ENCODE data around the gene LRRC4C. TPM values are rescaled to one million over a fixed set of nuclear protein-coding genes. Genes with fewer than 3 reads are reported as not detected.

LRRC4C gene
- total and polyA plus RNA-seq, 4 experiments from 2014 or later, result not detected

DNA sequence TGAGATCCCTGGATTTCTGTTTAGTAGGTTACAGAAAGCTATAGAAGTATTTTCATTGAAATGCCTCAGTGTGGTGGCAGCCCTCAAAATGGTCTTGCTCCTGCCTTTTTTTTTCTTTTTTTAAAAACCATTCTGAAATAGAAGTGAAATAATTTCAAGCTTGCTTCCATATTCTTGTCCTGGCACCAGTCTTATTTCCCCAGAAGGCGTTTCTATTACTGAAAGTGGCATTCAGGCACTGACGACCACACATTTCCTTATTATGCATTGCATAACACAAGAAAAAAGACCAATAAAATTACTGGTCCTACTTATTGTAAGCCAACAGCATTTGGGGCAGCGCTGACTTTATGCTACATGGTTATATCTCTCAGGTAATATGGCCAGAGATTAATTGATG is 24.5 kb upstream of the LRRC4C start:
- Mint-ChIP-seq H3K9me3 (peaks cover 2 to 12% (median 6%) of the 10 kb centered on the region in 8 donors), H3K4me1 (no peaks in the 10 kb centered on the region), H3K36me3 (no peaks in the 10 kb centered on the region), H3K27me3 (no peaks in the 10 kb centered on the region), H3K4me3 (no peak overlapping the region), H3K27ac (no peak overlapping the region)
- H3K9me3 ChIP-seq (ENCODE audit: control insufficient read depth in 1 of 2, low read length in 2 of 2), result peaks cover 0 to 1% of the 10 kb centered on the region in 2 donors
- ChIA-PET CTCF (ENCODE audit: partially characterized antibody) (no interaction called here), POLR2A (ENCODE audit: partially characterized antibody) (no interaction called here)
- no peak for DNase-seq
- H3K36me3 ChIP-seq (ENCODE audit: insufficient read depth, low read length), result no peaks in the 10 kb centered on the region
- intact Hi-C loops (cut with micrococcal nuclease), result no loop called here
- no peaks in the 10 kb centered on the region for H3K27me3 ChIP-seq (ENCODE audit: insufficient read depth, low read length)
- no peak overlapping the region for H3K27ac ChIP-seq (ENCODE audit: low read depth, low read length)
- no peak overlapping the region for H3K4me3 ChIP-seq (ENCODE audit: low read length in 2 of 2)
- H3K4me1 ChIP-seq (ENCODE audit: insufficient read depth, low read length), result no peaks in the 10 kb centered on the region

DNA sequence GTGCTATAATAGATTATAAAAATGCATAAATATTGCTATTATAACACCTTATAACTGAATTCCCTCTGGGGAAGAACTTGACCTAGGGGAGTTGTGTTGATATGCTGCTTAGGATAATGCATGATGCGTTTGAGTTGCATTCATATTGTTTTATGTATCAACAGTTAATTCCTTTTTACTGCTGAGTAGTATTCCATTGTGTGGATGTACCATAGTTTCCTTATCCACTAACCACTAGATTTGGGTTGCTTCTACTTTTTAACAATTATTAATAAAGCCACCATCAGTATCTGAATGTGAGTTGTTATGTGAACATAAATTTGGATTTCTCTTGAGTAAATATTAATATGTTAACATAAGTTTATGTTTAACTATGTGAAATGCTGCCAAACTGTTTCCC is 19.7 kb upstream of the LRRC4C start:
- Histone ChIP-seq H3K4me1 (ENCODE audit: insufficient read depth, low read length) (no peaks in the 10 kb centered on the region), H3K4me3 (ENCODE audit: low read length in 2 of 2) (no peak overlapping the region), H3K27ac (ENCODE audit: low read depth, low read length) (no peak overlapping the region), H3K36me3 (ENCODE audit: insufficient read depth, low read length) (no peaks in the 10 kb centered on the region), H3K27me3 (ENCODE audit: insufficient read depth, low read length) (no peaks in the 10 kb centered on the region), H3K9me3 (ENCODE audit: control insufficient read depth in 1 of 2, low read length in 2 of 2) (no peaks in the 10 kb centered on the region)
- ChIA-PET POLR2A (ENCODE audit: partially characterized antibody) (no interaction called here), CTCF (ENCODE audit: partially characterized antibody) (no interaction called here)
- no peak for DNase-seq
- Mint-ChIP-seq H3K4me3 (no peak overlapping the region), H3K36me3 (no peaks in the 10 kb centered on the region), H3K27ac (no peak overlapping the region), H3K4me1 (no peaks in the 10 kb centered on the region), H3K27me3 (no peaks in the 10 kb centered on the region), H3K9me3 (peaks cover 0 to 16% (median 11%) of the 10 kb centered on the region in 8 donors)
- intact Hi-C loops (cut with micrococcal nuclease), result no loop called here

GRCh38 chr11:41461057-41461681 is 1.7 kb upstream of the LRRC4C start:
- H3K4me1 ChIP-seq (ENCODE audit: insufficient read depth, low read length), result no peaks in the 10 kb centered on the region
- H3K27ac ChIP-seq (ENCODE audit: low read depth, low read length), result no peak overlapping the region
- H3K27me3 ChIP-seq (ENCODE audit: insufficient read depth, low read length), result no peaks in the 10 kb centered on the region
- no peak overlapping the region for H3K27ac Mint-ChIP-seq
- H3K9me3 Mint-ChIP-seq, result peaks cover 2 to 11% (median 2%) of the 10 kb centered on the region in 8 donors
- ChIA-PET POLR2A (ENCODE audit: partially characterized antibody) (no interaction called here), CTCF (ENCODE audit: partially characterized antibody) (interaction anchor here (1.2 to 2.4 kb wide), 3 partner anchors 9 to 1823 kb away, joined by 3 to 8 read pairs (median 3); no protein-coding TSS in a partner anchor)
- H3K4me1 Mint-ChIP-seq, result peaks cover 0 to 3% (median 0%) of the 10 kb centered on the region in 4 donors
- peaks cover 2 to 3% of the 10 kb centered on the region in 2 donors for H3K27me3 Mint-ChIP-seq
- no peaks in the 10 kb centered on the region for H3K36me3 ChIP-seq (ENCODE audit: insufficient read depth, low read length)
- no peak overlapping the region for H3K4me3 Mint-ChIP-seq
- intact Hi-C loops (cut with micrococcal nuclease), result no loop called here
- no peaks in the 10 kb centered on the region for H3K36me3 Mint-ChIP-seq
- H3K9me3 ChIP-seq (ENCODE audit: control insufficient read depth in 1 of 2, low read length in 2 of 2), result no peaks in the 10 kb centered on the region
- DNase-seq, result no peak
- H3K4me3 ChIP-seq (ENCODE audit: low read length in 2 of 2), result no peak overlapping the region

- Histone ChIP-seq H3K4me3 (ENCODE audit: low read length in 2 of 2) (no peak overlapping the region), H3K9me3 (ENCODE audit: control insufficient read depth in 1 of 2, low read length in 2 of 2) (no peaks in the 10 kb centered on the region), H3K27ac (ENCODE audit: low read depth, low read length) (no peak overlapping the region), H3K27me3 (ENCODE audit: insufficient read depth, low read length) (no peaks in the 10 kb centered on the region), H3K4me1 (ENCODE audit: insufficient read depth, low read length) (no peaks in the 10 kb centered on the region), H3K36me3 (ENCODE audit: insufficient read depth, low read length) (no peaks in the 10 kb centered on the region)
- no peak overlapping the region for H3K27ac Mint-ChIP-seq
- ChIA-PET POLR2A (ENCODE audit: partially characterized antibody) (no interaction called here), CTCF (ENCODE audit: partially characterized antibody) (interaction anchor here (1.1 kb wide), 1 partner anchor 1824 kb away, joined by 3 read pairs; no protein-coding TSS in a partner anchor)
- peaks cover 0 to 6% (median 2%) of the 10 kb centered on the region in 8 donors for H3K9me3 Mint-ChIP-seq
- no peak for DNase-seq
- peaks cover 2 to 3% of the 10 kb centered on the region in 2 donors for H3K27me3 Mint-ChIP-seq
- intact Hi-C loops (cut with micrococcal nuclease), result no loop called here
- H3K4me1 Mint-ChIP-seq, result peaks cover 0 to 3% (median 0%) of the 10 kb centered on the region in 4 donors
- no peak overlapping the region for H3K4me3 Mint-ChIP-seq
- no peaks in the 10 kb centered on the region for H3K36me3 Mint-ChIP-seq
Measured at GRCh38 chr11:41458641-41459040, 811 bp downstream of the LRRC4C start.

- Mint-ChIP-seq H3K27ac (no peak overlapping the region), H3K27me3 (peaks cover 2 to 3% of the 10 kb centered on the region in 2 donors), H3K4me3 (no peak overlapping the region), H3K4me1 (peaks cover 0 to 3% (median 0%) of the 10 kb centered on the region in 4 donors), H3K36me3 (no peaks in the 10 kb centered on the region), H3K9me3 (peaks cover 0 to 6% (median 2%) of the 10 kb centered on the region in 8 donors)
- no peaks in the 10 kb centered on the region for H3K36me3 ChIP-seq (ENCODE audit: insufficient read depth, low read length)
- no peaks in the 10 kb centered on the region for H3K27me3 ChIP-seq (ENCODE audit: insufficient read depth, low read length)
- ChIA-PET POLR2A (ENCODE audit: partially characterized antibody) (no interaction called here), CTCF (ENCODE audit: partially characterized antibody) (no interaction called here)
- no peak overlapping the region for H3K27ac ChIP-seq (ENCODE audit: low read depth, low read length)
- H3K4me3 ChIP-seq (ENCODE audit: low read length in 2 of 2), result no peak overlapping the region
- DNase-seq, result no peak
- H3K9me3 ChIP-seq (ENCODE audit: control insufficient read depth in 1 of 2, low read length in 2 of 2), result no peaks in the 10 kb centered on the region
- no peaks in the 10 kb centered on the region for H3K4me1 ChIP-seq (ENCODE audit: insufficient read depth, low read length)
- intact Hi-C loops (cut with micrococcal nuclease), result no loop called here
Measured at GRCh38 chr11:41458154-41458553, 1.3 kb downstream of the LRRC4C start.

DNA sequence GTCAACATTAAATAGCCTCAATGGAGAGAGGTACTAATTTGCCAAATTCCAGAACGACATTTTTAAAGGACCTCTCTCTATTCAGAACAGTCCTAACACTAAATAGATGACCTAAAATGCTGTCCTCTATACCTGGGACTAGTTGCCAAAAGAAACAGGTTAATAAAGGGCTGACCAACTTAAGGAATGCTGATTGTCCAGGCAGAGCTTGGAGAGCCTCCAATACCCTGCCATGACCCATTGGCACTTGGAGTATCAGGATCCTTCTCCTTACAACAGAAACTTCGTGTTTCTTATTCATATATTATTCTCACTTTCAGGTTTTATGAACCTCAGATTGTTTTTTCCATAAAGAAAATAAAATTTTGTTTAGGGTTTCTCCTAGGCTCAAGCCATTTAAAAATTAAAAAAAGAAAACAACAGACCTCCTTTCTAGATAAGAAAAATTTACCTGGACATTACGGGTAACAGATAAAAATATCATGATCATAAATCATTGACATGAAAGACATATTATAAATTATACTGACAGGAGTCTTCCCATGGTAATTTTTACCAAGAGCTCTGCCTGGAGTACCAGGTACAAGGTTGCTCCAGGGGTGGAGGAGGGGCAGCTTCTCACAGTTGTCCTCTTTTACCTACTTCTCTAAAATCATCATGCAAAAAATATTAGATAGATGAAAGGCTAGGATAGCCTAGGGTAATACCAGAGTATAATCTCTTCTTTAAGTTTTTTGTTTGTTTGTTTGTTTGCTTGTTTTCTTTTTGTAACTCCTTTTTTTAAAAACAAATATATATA is 2.0 kb downstream of the LRRC4C start:
- Mint-ChIP-seq H3K4me3 (no peak overlapping the region), H3K4me1 (peaks cover 0 to 3% (median 0%) of the 10 kb centered on the region in 4 donors), H3K27ac (no peak overlapping the region), H3K36me3 (no peaks in the 10 kb centered on the region), H3K9me3 (peaks cover 0 to 4% (median 2%) of the 10 kb centered on the region in 8 donors), H3K27me3 (peaks cover 2 to 3% of the 10 kb centered on the region in 2 donors)
- no peak overlapping the region for H3K4me3 ChIP-seq (ENCODE audit: low read length in 2 of 2)
- ChIA-PET CTCF (ENCODE audit: partially characterized antibody) (no interaction called here), POLR2A (ENCODE audit: partially characterized antibody) (no interaction called here)
- DNase-seq, result no peak
- no peaks in the 10 kb centered on the region for H3K9me3 ChIP-seq (ENCODE audit: control insufficient read depth in 1 of 2, low read length in 2 of 2)
- no peaks in the 10 kb centered on the region for H3K4me1 ChIP-seq (ENCODE audit: insufficient read depth, low read length)
- H3K36me3 ChIP-seq (ENCODE audit: insufficient read depth, low read length), result no peaks in the 10 kb centered on the region
- no peaks in the 10 kb centered on the region for H3K27me3 ChIP-seq (ENCODE audit: insufficient read depth, low read length)
- intact Hi-C loops (cut with micrococcal nuclease), result no loop called here
- no peak overlapping the region for H3K27ac ChIP-seq (ENCODE audit: low read depth, low read length)

DNA sequence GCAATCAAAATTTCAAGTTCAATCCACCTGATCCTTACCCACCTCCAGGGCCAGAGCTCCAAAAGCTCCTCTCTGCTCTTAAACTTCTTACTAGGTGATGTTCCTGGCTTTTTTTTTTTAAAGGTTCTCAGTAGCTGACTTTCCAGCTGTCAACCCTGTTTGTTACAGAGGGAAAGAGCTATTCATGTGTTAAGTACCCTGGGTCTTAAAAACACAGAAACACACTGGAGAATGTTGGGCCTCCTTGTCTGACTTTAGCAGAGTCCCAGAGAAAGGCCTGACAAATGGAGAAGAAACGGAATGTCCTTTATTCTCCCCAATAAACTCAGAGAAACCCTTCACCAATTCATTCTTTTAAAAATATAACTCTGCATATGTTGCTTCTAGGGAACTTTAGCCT is 3.2 kb downstream of the LRRC4C start:
- H3K4me1 ChIP-seq (ENCODE audit: insufficient read depth, low read length), result no peaks in the 10 kb centered on the region
- no peaks in the 10 kb centered on the region for H3K36me3 ChIP-seq (ENCODE audit: insufficient read depth, low read length)
- H3K27ac ChIP-seq (ENCODE audit: low read depth, low read length), result no peak overlapping the region
- CTCF ChIA-PET (ENCODE audit: partially characterized antibody), result no interaction called here
- H3K27me3 ChIP-seq (ENCODE audit: insufficient read depth, low read length), result no peaks in the 10 kb centered on the region
- no peaks in the 10 kb centered on the region for H3K9me3 ChIP-seq (ENCODE audit: control insufficient read depth in 1 of 2, low read length in 2 of 2)
- intact Hi-C loops (cut with micrococcal nuclease), result no loop called here
- POLR2A ChIA-PET (ENCODE audit: partially characterized antibody), result no interaction called here
- Mint-ChIP-seq H3K36me3 (no peaks in the 10 kb centered on the region), H3K27ac (no peak overlapping the region), H3K9me3 (peaks cover 0 to 5% (median 2%) of the 10 kb centered on the region in 8 donors), H3K4me3 (no peak overlapping the region), H3K27me3 (peaks cover 2 to 3% of the 10 kb centered on the region in 2 donors), H3K4me1 (peaks cover 0 to 3% (median 0%) of the 10 kb centered on the region in 4 donors)
- no peak for DNase-seq
- no peak overlapping the region for H3K4me3 ChIP-seq (ENCODE audit: low read length in 2 of 2)
